Amygdala (tissue), 56 donors: ENCODE results near the gene SYT2.

Experiments used
- DNase-seq, 56 donors: peaks; one replicate each; lab custom pipeline; 2025; lab: John Stamatoyannopoulos, UW

SYT2 gene

GRCh38 chr1:202680586-202681352 is 29.5 kb downstream of the SYT2 start:
- DNase-seq, result no peak

GRCh38 chr1:202679406-202680177 is 30.7 kb downstream of the SYT2 start:
- DNase-seq, result no peak

GRCh38 chr1:202677433-202677832 is 32.8 kb downstream of the SYT2 start:
- DNase-seq, result no peak

DNA sequence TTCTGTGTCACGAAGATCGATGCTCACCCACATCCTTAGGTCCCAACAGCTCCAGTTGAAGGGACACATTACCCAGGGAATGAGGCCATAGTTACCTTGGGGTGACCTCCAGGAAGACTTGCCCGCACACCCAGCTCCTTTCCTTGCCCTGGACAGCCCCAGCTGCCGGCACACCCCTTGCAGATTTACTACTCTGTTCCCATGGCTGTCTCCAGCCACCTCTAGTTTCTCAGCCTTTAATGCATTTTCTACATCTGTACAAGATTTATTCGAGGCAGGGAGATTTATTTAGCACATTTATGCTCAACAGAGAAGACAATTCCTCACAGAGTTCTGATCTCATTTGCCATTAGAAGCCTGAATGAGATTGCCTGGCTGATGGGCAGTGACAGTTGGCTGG is 36.7 kb downstream of the SYT2 start:
- DNase-seq, result no peak

- no peak for DNase-seq
Measured at GRCh38 chr1:202671399-202671798, 38.9 kb downstream of the SYT2 start.

DNA sequence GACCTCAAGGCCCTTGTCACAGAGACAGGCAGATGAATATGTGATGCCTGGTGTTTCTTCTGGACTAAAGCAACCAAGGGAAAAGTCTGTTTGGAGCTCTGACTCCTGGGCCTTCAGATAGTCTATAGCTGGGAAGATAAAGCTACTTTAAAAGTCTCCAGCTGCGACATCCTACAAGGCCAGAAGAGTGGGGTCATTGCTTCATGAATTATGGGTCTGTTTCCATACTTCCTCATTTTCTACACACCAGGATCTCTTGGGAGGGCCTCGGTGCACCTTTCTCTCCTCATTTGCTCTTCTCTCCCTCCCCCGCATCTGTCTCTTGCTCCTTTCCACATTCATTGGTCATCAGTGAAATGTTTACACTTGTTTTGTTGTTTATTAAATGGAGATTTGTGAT is 44.8 kb downstream of the SYT2 start:
- DNase-seq, result no peak

DNA sequence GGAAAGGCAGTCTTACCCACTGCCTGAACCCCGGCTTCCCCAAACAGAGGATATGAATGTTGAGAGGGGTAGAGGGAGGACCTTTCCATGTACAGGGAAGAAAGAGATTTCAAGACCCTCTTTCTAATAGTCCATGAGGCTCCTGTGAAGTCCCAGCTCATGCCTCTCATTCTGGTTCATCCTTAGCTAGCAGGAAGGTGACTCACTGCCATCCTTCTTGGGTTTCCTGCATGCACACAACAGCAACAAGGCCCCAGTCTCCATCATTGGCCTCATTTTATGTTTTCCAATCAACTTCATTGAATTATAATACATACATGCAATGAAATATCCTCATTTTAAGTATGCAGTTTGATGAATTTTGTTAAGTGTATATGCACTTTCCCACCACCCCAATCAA is 46.2 kb downstream of the SYT2 start:
- no peak for DNase-seq

DNA sequence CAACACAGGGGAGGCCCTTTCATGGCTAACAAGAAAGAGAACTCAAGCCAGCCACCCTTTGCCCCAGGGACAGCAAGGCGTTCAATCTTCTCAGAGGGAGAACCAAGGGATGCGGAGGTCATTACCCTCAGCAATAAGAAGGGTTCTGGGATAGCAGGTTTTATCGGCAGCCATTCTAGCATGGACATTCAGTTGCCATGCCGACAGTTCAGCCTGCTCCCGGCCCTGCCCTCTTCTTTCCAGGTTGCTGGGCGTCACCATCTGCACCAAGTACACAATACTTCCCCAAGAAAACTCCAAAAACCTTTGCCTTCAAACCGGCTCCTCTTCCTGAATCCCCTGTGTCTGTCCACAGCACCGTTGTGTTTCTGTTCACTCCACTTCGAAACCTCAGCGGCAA is 47.1 kb downstream of the SYT2 start:
- no peak for DNase-seq

DNA sequence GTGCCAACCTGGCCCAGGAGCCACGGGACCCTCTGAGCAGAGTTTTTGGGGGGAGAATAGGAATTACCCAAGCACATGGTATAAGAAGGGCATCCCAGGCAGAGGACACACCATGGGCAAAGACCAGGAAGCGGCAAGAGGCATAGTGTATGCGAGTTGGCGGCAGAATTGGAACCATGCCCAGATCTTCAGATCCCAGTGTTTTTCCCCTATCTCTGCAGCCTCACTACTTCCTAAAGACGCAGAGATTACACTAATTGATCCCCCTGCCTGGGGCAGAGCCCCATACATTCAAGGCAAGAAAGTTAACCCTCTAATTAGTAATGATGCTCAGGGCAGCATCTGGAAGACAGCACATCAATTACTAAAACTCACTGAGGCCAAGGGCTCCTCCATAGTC is 48.2 kb downstream of the SYT2 start:
- DNase-seq, result peak in 4 of 56 donors; percentile 3 to 19 (median 11)

GRCh38 chr1:202661136-202661845 is 49.0 kb downstream of the SYT2 start:
- DNase-seq, result no peak

- no peak for DNase-seq
Measured at GRCh38 chr1:202659974-202660373, 50.3 kb downstream of the SYT2 start.

DNA sequence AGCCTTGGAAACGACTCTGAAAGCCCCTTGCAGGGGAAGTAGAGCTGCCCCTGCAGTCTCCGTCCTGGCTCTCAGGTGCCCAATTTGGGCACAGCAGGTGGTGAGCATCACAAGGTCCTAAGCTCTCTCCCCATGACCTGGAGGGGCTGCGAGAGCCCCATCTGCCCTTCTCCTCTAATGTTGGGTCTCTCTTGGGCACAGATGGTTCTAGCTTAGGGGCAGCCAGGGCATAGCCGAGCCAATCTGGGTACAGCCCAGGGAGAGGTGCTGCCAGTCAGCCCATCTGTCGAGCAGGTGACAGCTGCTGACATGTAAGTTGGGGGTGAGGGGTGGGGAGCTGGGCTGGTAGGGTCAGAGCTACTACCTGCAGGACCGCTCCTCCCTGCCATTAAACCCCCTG is 50.7 kb downstream of the SYT2 start:
- DNase-seq, result no peak

DNA sequence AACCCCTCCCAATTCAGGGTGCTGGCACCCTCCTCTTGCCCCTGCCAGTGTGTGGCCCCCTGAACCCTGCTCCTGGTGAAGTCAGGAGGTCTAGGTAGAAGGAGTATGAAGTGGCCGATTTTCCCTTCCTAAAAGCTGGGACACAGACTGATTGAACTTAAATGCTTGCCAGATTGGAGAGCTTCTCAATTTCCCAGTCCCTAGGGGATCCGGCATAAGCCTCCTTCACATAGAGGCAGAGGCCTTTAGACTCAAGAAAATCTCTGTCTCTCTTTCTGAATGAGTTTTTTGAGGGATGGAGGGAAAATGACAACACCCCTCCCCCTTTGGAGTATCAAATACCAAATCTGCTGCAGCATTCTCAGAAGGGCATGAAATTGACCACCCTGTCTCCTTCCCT is 51.5 kb downstream of the SYT2 start:
- no peak for DNase-seq

GRCh38 chr1:202658251-202658759 is 51.9 kb downstream of the SYT2 start:
- no peak for DNase-seq

- DNase-seq, result no peak
Measured at GRCh38 chr1:202656951-202657646, 53.2 kb downstream of the SYT2 start.

- DNase-seq, result no peak
Measured at GRCh38 chr1:202656057-202656456, 54.2 kb downstream of the SYT2 start.

GRCh38 chr1:202654079-202654478 is 56.2 kb downstream of the SYT2 start:
- DNase-seq, result no peak

DNA sequence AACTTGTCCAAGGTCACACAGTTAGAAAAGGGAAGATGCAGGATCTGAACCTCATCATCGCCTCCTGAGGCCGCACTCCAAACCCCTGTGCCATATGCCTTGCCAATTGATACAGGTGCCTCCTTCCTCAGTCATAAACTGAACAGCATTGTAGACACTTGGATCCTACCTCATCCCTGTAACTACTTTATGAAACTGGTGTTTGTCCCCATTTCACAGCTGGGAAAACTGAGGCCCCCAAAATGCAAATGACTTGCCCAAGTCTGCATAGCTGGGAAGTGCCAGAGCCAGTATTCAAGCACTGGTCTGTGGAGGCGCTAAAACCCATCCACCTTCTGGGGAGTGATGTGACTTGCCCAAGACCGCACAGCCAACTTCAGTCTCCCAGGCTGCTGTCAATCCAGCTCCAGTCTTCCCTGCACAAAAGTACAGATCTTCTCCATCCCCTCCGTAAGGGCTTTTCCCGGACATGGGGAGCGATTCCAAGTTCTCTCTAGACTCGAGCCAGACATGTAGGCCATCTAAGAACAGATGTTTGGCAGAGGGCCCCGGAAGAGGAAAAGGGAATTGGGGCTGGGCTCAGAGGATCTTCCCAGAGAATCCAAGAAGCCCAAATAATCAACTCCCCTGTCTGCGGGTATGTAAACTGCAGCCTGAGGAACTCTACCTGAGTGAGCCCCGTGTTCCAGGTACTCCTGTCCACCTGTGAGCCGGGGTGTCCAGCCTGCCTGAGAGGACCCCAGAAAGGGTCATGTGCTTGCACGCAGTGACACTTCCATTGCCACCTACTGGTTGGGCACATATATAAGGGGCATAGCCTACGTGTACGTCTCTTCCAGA is 60.5 kb downstream of the SYT2 start:
- DNase-seq, result no peak

GRCh38 chr1:202648605-202649226 is 61.5 kb downstream of the SYT2 start:
- no peak for DNase-seq
